Lower leg skin (tissue), 4 donors: Measurements from ENCODE around the gene SMAD9. TPM values are rescaled to one million over a fixed set of nuclear protein-coding genes. Genes with fewer than 3 reads are reported as not detected.

Experiments used
- DNase-seq, 2 donors: peaks; one replicate each; pipeline ENCODE4 v3.0.0-alpha.2; 2019; ENCODE audit warnings: low spot score in 2 of 2
- H3K4me3 ChIP-seq: fragments of 200-600 bp; sonication (generic); 2 replicates; pipeline ENCODE4 v1.5.1; 2017; ENCODE audit warnings: mild to moderate bottlenecking, low read depth; ENCODE audit not compliant: poor library complexity, severe bottlenecking
- CTCF ChIP-seq, 3 donors: fragments of 450-650 bp; IDR thresholded peaks; one replicate each; pipeline ENCODE4 v1.5.1; 2016; ENCODE audit warnings: antibody characterized with exemption in 3 of 3, mild to moderate bottlenecking in 3 of 3, moderate library complexity in 2 of 3
- POLR2A ChIP-seq, 2 donors: fragments of 450-650 bp; IDR thresholded peaks; one replicate each; pipeline ENCODE4 v1.6.1; 2016 to 2017; ENCODE audit warnings: antibody characterized with exemption in 2 of 2, mild to moderate bottlenecking in 1 of 2, moderate library complexity in 1 of 2
- WGBS, 2 donors: methylation state at CpG; one replicate each; pipeline ENCODE4 v1.1.5; 2018; 5-methylcytosine and 5-hydroxymethylcytosine counted together
- intact Hi-C: fragments of 100-400 bp; cut with DNase I; formaldehyde crosslinking; loops from one replicate; pipeline ENCODE4 v1.15.0; 2023; ENCODE audit warnings: low total_unique reads
- total RNA-seq, 4 donors: library from RNA; depleted of rRNA; stranded (reverse); fragments of >200 nt; gene quantifications; one replicate each; pipeline ENCODE4 v1.1.0, GENCODE V29; 2016

SMAD9 gene
- total RNA-seq, 4 donors from 2014 or later, result 1.4 to 4.4 (median 2.2) TPM

GRCh38 chr13:36839281-36839680 lies 80.8 kb downstream of the SMAD9 start:
- no peak for TF ChIP-seq CTCF (IDR thresholded peaks at IDR 0.05)
- TF ChIP-seq POLR2A (IDR thresholded peaks at IDR 0.05), result no peak
- H3K4me3 ChIP-seq, result no peak overlapping the region
- intact Hi-C loops, result loop anchor here (5.0 kb wide), 1 partner anchor 1083 kb away; no protein-coding TSS in a partner anchor
- DNase-seq, result no peak
- WGBS, 2 donors, result 77 to 82% methylated on average over 3 of the region's 3 CpGs

GRCh38 chr13:36837354-36838092 lies 82.5 kb downstream of the SMAD9 start:
- TF ChIP-seq CTCF (IDR thresholded peaks at IDR 0.05), result no peak
- no peak for TF ChIP-seq POLR2A (IDR thresholded peaks at IDR 0.05)
- no peak overlapping the region for H3K4me3 ChIP-seq
- no peak for DNase-seq
- WGBS, 2 donors, result 61 to 87% methylated on average over 3 to 4 of the region's 4 CpGs
- intact Hi-C loops, result loop anchor here (5.0 kb wide), 1 partner anchor 1085 kb away; no protein-coding TSS in a partner anchor

- 97 to 98% methylated on average over 3 of the region's 3 CpGs for WGBS, 2 donors
- TF ChIP-seq POLR2A (IDR thresholded peaks at IDR 0.05), result no peak
- no peak for TF ChIP-seq CTCF (IDR thresholded peaks at IDR 0.05)
- H3K4me3 ChIP-seq, result no peak overlapping the region
- intact Hi-C loops, result no loop called here
- DNase-seq, result no peak
These were observed 85.7 kb downstream of the SMAD9 start for GRCh38 chr13:36834299-36834698.

GRCh38 chr13:36831291-36831690 lies 88.7 kb downstream of the SMAD9 start:
- intact Hi-C loops, result no loop called here

GRCh38 chr13:36829753-36830152 lies 90.3 kb downstream of the SMAD9 start:
- no peak overlapping the region for H3K4me3 ChIP-seq
- intact Hi-C loops, result no loop called here
- no peak for TF ChIP-seq CTCF (IDR thresholded peaks at IDR 0.05)
- TF ChIP-seq POLR2A (IDR thresholded peaks at IDR 0.05), result no peak
- 40 to 95% methylated on average over 1 of the region's 1 CpG for WGBS, 2 donors
- DNase-seq, result no peak

More at GRCh38 chr13:36831291-36831690, 88.7 kb downstream of the SMAD9 start:
- no peak overlapping the region for H3K4me3 ChIP-seq
- no peak for TF ChIP-seq POLR2A (IDR thresholded peaks at IDR 0.05)
- TF ChIP-seq CTCF (IDR thresholded peaks at IDR 0.05), result no peak
- WGBS, 2 donors, result 89 to 93% methylated on average over 3 of the region's 3 CpGs
- no peak for DNase-seq
